Colonic mucosa (tissue), 4 donors: ENCODE measurements around the gene MSL3. TPM values are rescaled to one million over a fixed set of nuclear protein-coding genes. Genes with fewer than 3 reads are reported as not detected.
A peak's percentile ranks its signal among the peaks of the same experiment; 100 is the strongest.

ENCODE experiments used
- DNase-seq: peaks from one replicate; pipeline ENCODE4 v3.0.0-alpha.2; 2020
- H3K27ac ChIP-seq: fragments of 200-600 bp; one replicate; pipeline ENCODE4 v1.8.0; 2021
- H3K27me3 ChIP-seq: fragments of 200-600 bp; one replicate; pipeline ENCODE4 v1.8.0; 2021
- H3K36me3 ChIP-seq: fragments of 200-600 bp; one replicate; pipeline ENCODE4 v1.8.0; 2021
- H3K4me1 ChIP-seq: fragments of 200-600 bp; one replicate; pipeline ENCODE4 v1.8.0; 2021; ENCODE audit warnings: mild to moderate bottlenecking
- H3K4me3 ChIP-seq: fragments of 200-600 bp; one replicate; pipeline ENCODE4 v1.8.0; 2021
- H3K9ac ChIP-seq, 2 donors: one replicate each; pipeline ENCODE4 v1.7.0; 2013; ENCODE audit warnings: control low read depth in 2 of 2, low read depth in 2 of 2, low read length in 2 of 2
- H3K9me3 ChIP-seq: fragments of 200-600 bp; one replicate; pipeline ENCODE4 v1.8.0; 2021
- CTCF ChIP-seq: fragments of 200-600 bp; IDR thresholded peaks from one replicate; pipeline ENCODE4 v1.8.0; 2022; ENCODE audit warnings: antibody characterized with exemption, mild to moderate bottlenecking
- intact Hi-C: fragments of 100-400 bp; cut with DNase I; formaldehyde crosslinking; loops from one replicate; pipeline ENCODE4 v1.14.1; 2022
- total RNA-seq, 2 donors: library from RNA; stranded (reverse); fragmentation: NEBNext Ultra II Directional in 1 of 2; extraction: Animal tissue kit (Norgen Biotek cat#: 25700) in 1 of 2; gene quantifications; one replicate each; pipeline ENCODE4 v1.2.1, GENCODE V29; 2021
- donor health status: healthy.
- donor health status: DM: no; HTN: no; CAD: no.
- donor health status: DM: no; HTN: no; CAD: no.

Gene MSL3
- total RNA-seq, 2 donors from 2014 or later, result 15.3 to 16.5 TPM

DNA sequence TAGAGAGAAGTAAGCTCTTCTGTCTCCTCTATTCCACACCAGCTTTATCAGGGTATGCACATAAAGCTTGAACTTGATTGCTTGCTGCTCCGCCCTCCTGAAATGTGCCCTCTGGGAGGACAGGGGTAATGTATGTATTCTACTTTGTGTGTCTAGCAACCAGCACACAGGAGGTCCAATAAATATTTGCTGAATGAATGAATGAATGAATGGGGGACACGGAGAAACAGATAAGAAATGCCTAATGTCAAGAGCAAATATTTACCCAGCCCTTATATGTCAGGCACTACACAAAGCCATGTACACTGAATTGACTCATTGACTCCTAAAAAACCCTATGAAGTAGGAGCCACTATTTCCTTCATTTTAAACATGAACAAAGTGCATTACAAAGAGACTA, 2.3 kb upstream of the MSL3 start:
- no peaks in the 10 kb centered on the region for H3K36me3 ChIP-seq
- H3K9ac ChIP-seq, result no peak overlapping the region
- H3K9me3 ChIP-seq, result no peaks in the 10 kb centered on the region
- TF ChIP-seq CTCF, result no peak
- H3K27ac ChIP-seq, result no peak overlapping the region
- H3K4me1 ChIP-seq, result no peaks in the 10 kb centered on the region
- H3K4me3 ChIP-seq, result no peak overlapping the region
- H3K27me3 ChIP-seq, result no peaks in the 10 kb centered on the region
- no peak for DNase-seq
- intact Hi-C loops, result no loop called here

- no peak for TF ChIP-seq CTCF
- H3K27ac ChIP-seq, result no peak overlapping the region
Observed at GRCh38 chrX:11756354-11757318, 1.4 kb upstream of the MSL3 start.

GRCh38 chrX:11757397-11757718, 679 bp upstream of the MSL3 start:
- no peaks in the 10 kb centered on the region for H3K4me1 ChIP-seq
- intact Hi-C loops, result no loop called here
- peak overlapping the region; percentile 57 for H3K27ac ChIP-seq
- DNase-seq, result no peak
- no peaks in the 10 kb centered on the region for H3K9me3 ChIP-seq
- peak overlapping the region; percentile 62 for H3K4me3 ChIP-seq
- H3K36me3 ChIP-seq, result no peaks in the 10 kb centered on the region
- H3K9ac ChIP-seq, result peak overlapping the region; percentile 21 to 73
- no peak for TF ChIP-seq CTCF
- H3K27me3 ChIP-seq, result no peaks in the 10 kb centered on the region

More at GRCh38 chrX:11756354-11757318, 1.4 kb upstream of the MSL3 start:
- Histone ChIP-seq H3K9me3 (no peaks in the 10 kb centered on the region), H3K9ac (no peak overlapping the region), H3K27me3 (no peaks in the 10 kb centered on the region), H3K36me3 (no peaks in the 10 kb centered on the region), H3K4me1 (no peaks in the 10 kb centered on the region), H3K4me3 (no peak overlapping the region)
- no peak for DNase-seq
- intact Hi-C loops, result no loop called here

GRCh38 chrX:11758400-11759171, 549 bp downstream of the MSL3 start:
- Histone ChIP-seq H3K36me3 (no peaks in the 10 kb centered on the region), H3K27ac (peak overlapping the region; percentile 72), H3K27me3 (no peaks in the 10 kb centered on the region), H3K4me1 (no peaks in the 10 kb centered on the region), H3K9ac (peak overlapping the region; percentile 57 to 72), H3K4me3 (peak overlapping the region; percentile 64), H3K9me3 (no peaks in the 10 kb centered on the region)
- TF ChIP-seq CTCF, result peak; percentile 76
- peak; percentile 85 for DNase-seq
- intact Hi-C loops, result no loop called here

DNA sequence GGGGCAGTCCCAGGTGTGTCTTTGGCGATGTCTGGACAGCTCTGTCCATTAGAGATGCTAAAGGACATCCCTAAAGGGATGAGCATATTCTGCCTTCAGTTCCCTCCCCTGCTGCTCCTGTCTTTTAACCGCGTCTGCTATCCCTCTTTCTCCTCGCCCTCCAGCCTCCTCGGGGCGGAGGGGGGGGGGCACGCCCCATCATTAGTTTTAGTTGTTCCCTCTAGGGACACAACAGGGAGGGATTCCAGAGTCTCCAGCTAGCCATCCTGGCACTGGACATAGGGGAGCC, 1.1 kb downstream of the MSL3 start:
- no peaks in the 10 kb centered on the region for H3K9me3 ChIP-seq
- peak overlapping the region; percentile 72 for H3K27ac ChIP-seq
- intact Hi-C loops, result no loop called here
- TF ChIP-seq CTCF, result no peak
- no peaks in the 10 kb centered on the region for H3K36me3 ChIP-seq
- H3K9ac ChIP-seq, result peak overlapping the region; percentile 57 to 72
- no peaks in the 10 kb centered on the region for H3K4me1 ChIP-seq
- H3K4me3 ChIP-seq, result peak overlapping the region; percentile 64
- no peak for DNase-seq
- H3K27me3 ChIP-seq, result no peaks in the 10 kb centered on the region
